ENCODE results near the gene TUBA1C.

GRCh38 chr12:49253033-49253623 lies 11.8 kb upstream of the TUBA1C start:
- TF ChIP-seq ZNF830 (tag by site-specific recombination; IDR thresholded peaks at IDR 0.05; ENCODE audit: low read depth): no peak
- no peak for TF ChIP-seq ZNF155 (tag by site-specific recombination; IDR thresholded peaks at IDR 0.05)
- TF ChIP-seq ZNF549 (tag by site-specific recombination; IDR thresholded peaks at IDR 0.05): no peak
- TF ChIP-seq CTCF (tag by site-specific recombination; IDR thresholded peaks at IDR 0.05): no peak
- TF ChIP-seq ZNF114 (tag by site-specific recombination; IDR thresholded peaks at IDR 0.05): no peak
- TF ChIP-seq MYNN (tag by site-specific recombination; IDR thresholded peaks at IDR 0.05; ENCODE audit: borderline replicate concordance): no peak
- TF ChIP-seq BCL11A (tag by site-specific recombination; IDR thresholded peaks at IDR 0.05; ENCODE audit: low read depth): no peak
- TF ChIP-seq TCF7L2 (IDR thresholded peaks at IDR 0.05; ENCODE audit: borderline replicate concordance, low read depth, low read length): no peak
- no peak for TF ChIP-seq KLF10 (tag by site-specific recombination; IDR thresholded peaks at IDR 0.05)
- no peak for TF ChIP-seq REPIN1 (tag by site-specific recombination; IDR thresholded peaks at IDR 0.05; ENCODE audit: low read depth)
